ENCODE results near the gene C3orf20. TPM values are rescaled to one million over a fixed set of nuclear protein-coding genes. Genes with fewer than 3 reads are reported as not detected.

The C3orf20 gene
- total and polyA plus RNA-seq, 2 experiments from 2014 or later: not detected

- TF ChIP-seq REST (IDR thresholded peaks at IDR 0.05; ENCODE audit: unreplicated experiment) (no peak), STAT1 (IDR thresholded peaks at IDR 0.05; ENCODE audit: unreplicated experiment) (no peak), CREB1 (CRISPR knock-in tag; IDR thresholded peaks at IDR 0.05; ENCODE audit: low read depth) (no peak), CTCF (conservative IDR thresholded peaks at IDR 0.05; ENCODE audit: low read depth in 2 of 2) (no peak)
Observed at GRCh38 chr3:14706096-14706495, 31.2 kb downstream of the C3orf20 start (continued).

GRCh38 chr3:14716591-14716990 lies 41.6 kb downstream of the C3orf20 start:
- H3K27ac ChIP-seq (ENCODE audit: low read depth): no peak overlapping the region
- H3K36me3 ChIP-seq (ENCODE audit: insufficient read depth): no peaks in the 10 kb centered on the region
- H3F3A ChIP-seq (replicated peaks; ENCODE audit: low read depth): no peaks in the 10 kb centered on the region
- H3K4me3 Mint-ChIP-seq: no peak overlapping the region
- no peaks in the 10 kb centered on the region for H4K20me1 ChIP-seq (replicated peaks; ENCODE audit: insufficient read depth)
- DNase-seq (ENCODE audit: low spot score) (no peak), ATAC-seq (no peak)
- no peaks in the 10 kb centered on the region for H3K79me2 ChIP-seq (replicated peaks; ENCODE audit: insufficient read depth)
- no peak overlapping the region for H3K27ac Mint-ChIP-seq
- H3K4me2 ChIP-seq: no peak overlapping the region
- no peaks in the 10 kb centered on the region for H3K4me1 ChIP-seq (ENCODE audit: insufficient read depth)
- no peaks in the 10 kb centered on the region for H3K27me3 ChIP-seq (ENCODE audit: insufficient read depth)
- H3K4me1 Mint-ChIP-seq: peaks cover 6% of the 10 kb centered on the region
- H3K9me3 Mint-ChIP-seq: no peaks in the 10 kb centered on the region
- no peaks in the 10 kb centered on the region for H3K36me3 Mint-ChIP-seq (ENCODE audit: low read depth)
- H3K9me2 ChIP-seq (ENCODE audit: insufficient read depth): no peaks in the 10 kb centered on the region
- no peak overlapping the region for H2AFZ ChIP-seq
- H3K4me3 ChIP-seq: no peak overlapping the region
- no peak for TF ChIP-seq CREB1 (CRISPR knock-in tag; IDR thresholded peaks at IDR 0.05; ENCODE audit: low read depth)
- TF ChIP-seq JUNB (IDR thresholded peaks at IDR 0.05; ENCODE audit: unreplicated experiment): no peak
- no peak for TF ChIP-seq ZNF331 (CRISPR knock-in tag; IDR thresholded peaks at IDR 0.05; ENCODE audit: low read depth)
- TF ChIP-seq ETS1 (IDR thresholded peaks at IDR 0.05): no peak
- TF ChIP-seq REST (IDR thresholded peaks at IDR 0.05; ENCODE audit: unreplicated experiment): no peak
- no peak for TF ChIP-seq CTCF (conservative IDR thresholded peaks at IDR 0.05; ENCODE audit: low read depth in 2 of 2)
- TF ChIP-seq NANOG (IDR thresholded peaks at IDR 0.05; ENCODE audit: borderline replicate concordance): no peak
- TF ChIP-seq POLR2AphosphoS5 (IDR thresholded peaks at IDR 0.05; ENCODE audit: low read depth): no peak
- no peaks in the 10 kb centered on the region for H3K27me3 Mint-ChIP-seq (ENCODE audit: insufficient read depth, low read depth, poor library complexity)
